ENCODE results near the gene RBAK.
"Not testable (repeated sequence)": the region's sequence is repeated elsewhere in the genome, so short reads cannot be mapped to it uniquely, and the experiment has no call there.

The RBAK gene

GRCh38 chr7:5005066-5005465 is 40.6 kb upstream of the RBAK start:
- peaks cover 5 to 24% (median 6%) of the 10 kb centered on the region in 4 experiments for H3K36me3 ChIP-seq (ENCODE audit: control insufficient read depth in 4 of 4, insufficient read depth in 4 of 4, low read length in 3 of 4)
- H3K27ac ChIP-seq (ENCODE audit: insufficient read depth in 1 of 2, low read depth in 1 of 2, low read length in 2 of 2, poor library complexity in 1 of 2, severe bottlenecking in 2 of 2): no peak overlapping the region
- no peaks in the 10 kb centered on the region for H3K27me3 ChIP-seq (replicated peaks in 2 of 5; ENCODE audit: control insufficient read depth in 4 of 5, insufficient read depth in 5 of 5, low read length in 4 of 5)
- peaks cover 0 to 17% (median 0%) of the 10 kb centered on the region in 5 experiments for H3K9me3 ChIP-seq (ENCODE audit: control extremely low read depth in 1 of 5, control insufficient read depth in 4 of 5, insufficient read depth in 2 of 5, low read depth in 1 of 5, low read length in 4 of 5)
- no peaks in the 10 kb centered on the region for H3K4me1 ChIP-seq (ENCODE audit: control extremely low read depth in 1 of 4, control insufficient read depth in 4 of 4, insufficient read depth in 4 of 4, low read length in 3 of 4)
- ChIA-PET POLR2A (no interaction called here), CTCF (interaction anchor here (0.9 kb wide), 1 partner anchor 118 kb away, joined by 3 read pairs; no protein-coding TSS in a partner anchor)
- 100% methylated on average over 1 of the region's 1 CpG for WGBS (ENCODE audit: insufficient coverage)
- no peak overlapping the region for H3K4me3 ChIP-seq (ENCODE audit: control insufficient read depth in 1 of 7, extremely low read depth in 1 of 7, insufficient read depth in 4 of 7, low read depth in 2 of 7, low read length in 6 of 7)
- DNase-seq: no peak

- Histone ChIP-seq H3K36me3 (ENCODE audit: control insufficient read depth in 4 of 4, insufficient read depth in 4 of 4, low read length in 3 of 4) (peaks cover 0 to 27% (median 1%) of the 10 kb centered on the region in 4 experiments), H3K4me3 (ENCODE audit: control insufficient read depth in 1 of 7, extremely low read depth in 1 of 7, insufficient read depth in 4 of 7, low read depth in 2 of 7, low read length in 6 of 7) (no peak overlapping the region), H3K27ac (ENCODE audit: insufficient read depth in 1 of 2, low read depth in 1 of 2, low read length in 2 of 2, poor library complexity in 1 of 2, severe bottlenecking in 2 of 2) (no peak overlapping the region), H3K4me1 (ENCODE audit: control extremely low read depth in 1 of 4, control insufficient read depth in 4 of 4, insufficient read depth in 4 of 4, low read length in 3 of 4) (no peaks in the 10 kb centered on the region), H3K9me3 (ENCODE audit: control extremely low read depth in 1 of 5, control insufficient read depth in 4 of 5, insufficient read depth in 2 of 5, low read depth in 1 of 5, low read length in 4 of 5) (peaks cover 0 to 46% (median 10%) of the 10 kb centered on the region in 5 experiments), H3K27me3 (replicated peaks in 2 of 5; ENCODE audit: control insufficient read depth in 4 of 5, insufficient read depth in 5 of 5, low read length in 4 of 5) (no peaks in the 10 kb centered on the region)
- 95% methylated on average over 6 of the region's 7 CpGs for WGBS (ENCODE audit: insufficient coverage)
- CTCF ChIA-PET: no interaction called here
- DNase-seq: no peak
- POLR2A ChIA-PET: no interaction called here
These were observed 32.7 kb upstream of the RBAK start for GRCh38 chr7:5012985-5013384.

GRCh38 chr7:5015936-5016335 is 29.7 kb upstream of the RBAK start:
- H3K27ac ChIP-seq (ENCODE audit: insufficient read depth in 1 of 2, low read depth in 1 of 2, low read length in 2 of 2, poor library complexity in 1 of 2, severe bottlenecking in 2 of 2); H3K27me3 ChIP-seq (replicated peaks in 2 of 5; ENCODE audit: control insufficient read depth in 4 of 5, insufficient read depth in 5 of 5, low read length in 4 of 5); POLR2A ChIA-PET; H3K4me3 ChIP-seq (ENCODE audit: control insufficient read depth in 1 of 7, extremely low read depth in 1 of 7, insufficient read depth in 4 of 7, low read depth in 2 of 7, low read length in 6 of 7); CTCF ChIA-PET; H3K4me1 ChIP-seq (ENCODE audit: control extremely low read depth in 1 of 4, control insufficient read depth in 4 of 4, insufficient read depth in 4 of 4, low read length in 3 of 4): not testable (repeated sequence)
- DNase-seq: peak in 1 of 3 donors; percentile 12
- Histone ChIP-seq H3K9me3 (ENCODE audit: control extremely low read depth in 1 of 5, control insufficient read depth in 4 of 5, insufficient read depth in 2 of 5, low read depth in 1 of 5, low read length in 4 of 5) (peaks cover 0 to 41% (median 21%) of the 10 kb centered on the region in 5 experiments), H3K36me3 (ENCODE audit: control insufficient read depth in 4 of 4, insufficient read depth in 4 of 4, low read length in 3 of 4) (peaks cover 0 to 17% (median 2%) of the 10 kb centered on the region in 4 experiments)
- 45% methylated on average over 4 of the region's 6 CpGs for WGBS (ENCODE audit: insufficient coverage)

GRCh38 chr7:5017626-5018025 is 28.0 kb upstream of the RBAK start:
- H3K27me3 ChIP-seq (replicated peaks in 2 of 5; ENCODE audit: control insufficient read depth in 4 of 5, insufficient read depth in 5 of 5, low read length in 4 of 5); CTCF ChIA-PET; DNase-seq; POLR2A ChIA-PET; H3K27ac ChIP-seq (ENCODE audit: insufficient read depth in 1 of 2, low read depth in 1 of 2, low read length in 2 of 2, poor library complexity in 1 of 2, severe bottlenecking in 2 of 2); H3K4me1 ChIP-seq (ENCODE audit: control extremely low read depth in 1 of 4, control insufficient read depth in 4 of 4, insufficient read depth in 4 of 4, low read length in 3 of 4): not testable (repeated sequence)
- Histone ChIP-seq H3K9me3 (ENCODE audit: control extremely low read depth in 1 of 5, control insufficient read depth in 4 of 5, insufficient read depth in 2 of 5, low read depth in 1 of 5, low read length in 4 of 5) (peaks cover 0 to 32% (median 15%) of the 10 kb centered on the region in 5 experiments), H3K4me3 (ENCODE audit: control insufficient read depth in 1 of 7, extremely low read depth in 1 of 7, insufficient read depth in 4 of 7, low read depth in 2 of 7, low read length in 6 of 7) (peak overlapping the region in 1 of 7 experiments; percentile 6), H3K36me3 (ENCODE audit: control insufficient read depth in 4 of 4, insufficient read depth in 4 of 4, low read length in 3 of 4) (peaks cover 0 to 15% (median 3%) of the 10 kb centered on the region in 4 experiments)
- WGBS (ENCODE audit: insufficient coverage): 100% methylated on average over 5 of the region's 12 CpGs

DNA sequence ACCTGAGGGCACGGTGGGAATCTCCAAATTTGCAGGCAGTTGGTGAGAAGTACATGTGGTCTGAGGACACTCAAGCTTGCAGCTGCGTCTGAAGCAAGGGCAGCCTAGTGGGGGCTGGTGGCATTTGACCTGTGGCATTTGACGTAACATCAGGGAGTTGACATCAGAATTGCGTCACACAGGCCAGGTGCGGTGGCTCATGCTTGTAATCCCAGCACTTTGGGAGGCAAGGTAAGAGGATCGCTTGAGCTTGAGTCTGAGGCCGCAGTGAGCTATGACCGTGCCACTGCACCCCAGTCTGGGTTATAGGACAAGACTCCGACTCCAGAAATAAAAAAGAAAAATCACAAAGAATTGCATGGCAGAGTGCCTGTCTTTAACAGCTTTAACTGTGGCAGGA is 25.6 kb upstream of the RBAK start:
- H3K36me3 ChIP-seq (ENCODE audit: control insufficient read depth in 4 of 4, insufficient read depth in 4 of 4, low read length in 3 of 4): peaks cover 0 to 18% (median 7%) of the 10 kb centered on the region in 4 experiments
- no peak for DNase-seq
- CTCF ChIA-PET: interaction anchor here (1.1 kb wide), 1 partner anchor 46 kb away, joined by 4 read pairs; no protein-coding TSS in a partner anchor
- 99% methylated on average over 9 of the region's 9 CpGs for WGBS (ENCODE audit: insufficient coverage)
- POLR2A ChIA-PET: no interaction called here
- H3K27me3 ChIP-seq (replicated peaks in 2 of 5; ENCODE audit: control insufficient read depth in 4 of 5, insufficient read depth in 5 of 5, low read length in 4 of 5): no peaks in the 10 kb centered on the region
- no peak overlapping the region for H3K27ac ChIP-seq (ENCODE audit: insufficient read depth in 1 of 2, low read depth in 1 of 2, low read length in 2 of 2, poor library complexity in 1 of 2, severe bottlenecking in 2 of 2)
- peak overlapping the region in 1 of 7 experiments; percentile 19 for H3K4me3 ChIP-seq (ENCODE audit: control insufficient read depth in 1 of 7, extremely low read depth in 1 of 7, insufficient read depth in 4 of 7, low read depth in 2 of 7, low read length in 6 of 7)
- H3K9me3 ChIP-seq (ENCODE audit: control extremely low read depth in 1 of 5, control insufficient read depth in 4 of 5, insufficient read depth in 2 of 5, low read depth in 1 of 5, low read length in 4 of 5): peaks cover 0 to 39% (median 15%) of the 10 kb centered on the region in 5 experiments
- no peaks in the 10 kb centered on the region for H3K4me1 ChIP-seq (ENCODE audit: control extremely low read depth in 1 of 4, control insufficient read depth in 4 of 4, insufficient read depth in 4 of 4, low read length in 3 of 4)

GRCh38 chr7:5020976-5021550 is 24.6 kb upstream of the RBAK start:
- H3K4me1 ChIP-seq (ENCODE audit: control extremely low read depth in 1 of 4, control insufficient read depth in 4 of 4, insufficient read depth in 4 of 4, low read length in 3 of 4); H3K4me3 ChIP-seq (ENCODE audit: control insufficient read depth in 1 of 7, extremely low read depth in 1 of 7, insufficient read depth in 4 of 7, low read depth in 2 of 7, low read length in 6 of 7); POLR2A ChIA-PET; H3K27me3 ChIP-seq (replicated peaks in 2 of 5; ENCODE audit: control insufficient read depth in 4 of 5, insufficient read depth in 5 of 5, low read length in 4 of 5); H3K27ac ChIP-seq (ENCODE audit: insufficient read depth in 1 of 2, low read depth in 1 of 2, low read length in 2 of 2, poor library complexity in 1 of 2, severe bottlenecking in 2 of 2); DNase-seq: not testable (repeated sequence)
- Histone ChIP-seq H3K9me3 (ENCODE audit: control extremely low read depth in 1 of 5, control insufficient read depth in 4 of 5, insufficient read depth in 2 of 5, low read depth in 1 of 5, low read length in 4 of 5) (peaks cover 0 to 36% (median 15%) of the 10 kb centered on the region in 5 experiments), H3K36me3 (ENCODE audit: control insufficient read depth in 4 of 4, insufficient read depth in 4 of 4, low read length in 3 of 4) (peaks cover 0 to 18% (median 7%) of the 10 kb centered on the region in 4 experiments)
- whole genome bisulfite sequencing (ENCODE audit: insufficient coverage): 90% methylated on average over 2 of the region's 14 CpGs
- CTCF ChIA-PET: interaction anchor here (1.1 kb wide), 1 partner anchor 47 kb away, joined by 4 read pairs; no protein-coding TSS in a partner anchor

- H3K9me3 ChIP-seq (ENCODE audit: control extremely low read depth in 1 of 5, control insufficient read depth in 4 of 5, insufficient read depth in 2 of 5, low read depth in 1 of 5, low read length in 4 of 5): peaks cover 0 to 35% (median 15%) of the 10 kb centered on the region in 5 experiments
- CTCF ChIA-PET; POLR2A ChIA-PET; H3K27ac ChIP-seq (ENCODE audit: insufficient read depth in 1 of 2, low read depth in 1 of 2, low read length in 2 of 2, poor library complexity in 1 of 2, severe bottlenecking in 2 of 2); DNase-seq; H3K4me3 ChIP-seq (ENCODE audit: control insufficient read depth in 1 of 7, extremely low read depth in 1 of 7, insufficient read depth in 4 of 7, low read depth in 2 of 7, low read length in 6 of 7); H3K4me1 ChIP-seq (ENCODE audit: control extremely low read depth in 1 of 4, control insufficient read depth in 4 of 4, insufficient read depth in 4 of 4, low read length in 3 of 4); H3K27me3 ChIP-seq (replicated peaks in 2 of 5; ENCODE audit: control insufficient read depth in 4 of 5, insufficient read depth in 5 of 5, low read length in 4 of 5): not testable (repeated sequence)
- H3K36me3 ChIP-seq (ENCODE audit: control insufficient read depth in 4 of 4, insufficient read depth in 4 of 4, low read length in 3 of 4): peaks cover 0 to 14% (median 6%) of the 10 kb centered on the region in 4 experiments
- WGBS (ENCODE audit: insufficient coverage): 92% methylated on average over 8 of the region's 12 CpGs
These were observed 22.0 kb upstream of the RBAK start for GRCh38 chr7:5023626-5024025.
